HepG2 (cell line): Measurements from ENCODE around the gene MYCBPAP. TPM values are rescaled to one million over a fixed set of nuclear protein-coding genes. Genes with fewer than 3 reads are reported as not detected.

Source experiments
- ADNP ChIP-seq: sonication (generic); formaldehyde crosslinking; IDR thresholded peaks from 2 replicates; pipeline ENCODE4 v1.4.0; 2020; ENCODE audit warnings: missing genetic modification reagents
- ARNTL ChIP-seq: sonication (generic); formaldehyde crosslinking; IDR thresholded peaks from 2 replicates; pipeline ENCODE4 v1.4.0; 2020; ENCODE audit warnings: mild to moderate bottlenecking, missing genetic modification reagents
- CSRNP2 ChIP-seq: sonication (generic); formaldehyde crosslinking; conservative IDR thresholded peaks from 2 replicates; pipeline ENCODE4 v1.8.0; 2022; ENCODE audit warnings: low read depth, missing genetic modification reagents
- ELK4 ChIP-seq: sonication (generic); formaldehyde crosslinking; IDR thresholded peaks from 2 replicates; pipeline ENCODE4 v1.9.0; 2021; ENCODE audit warnings: missing genetic modification reagents, borderline replicate concordance
- GATA4 ChIP-seq: sonication (generic); IDR thresholded peaks from 2 replicates; pipeline ENCODE4 v1.6.1; 2016; ENCODE audit warnings: antibody characterized with exemption, low read depth, borderline replicate concordance
- KDM6A ChIP-seq: IDR thresholded peaks from 2 replicates; pipeline ENCODE4 v1.6.1; 2016; ENCODE audit warnings: low read depth
- MEF2D ChIP-seq: sonication (generic); formaldehyde crosslinking; IDR thresholded peaks from 2 replicates; pipeline ENCODE4 v1.5.1; 2020; ENCODE audit warnings: mild to moderate bottlenecking, missing genetic modification reagents
- MTERF4 ChIP-seq: sonication (generic); formaldehyde crosslinking; IDR thresholded peaks from 2 replicates; pipeline ENCODE4 v1.8.0; 2023; ENCODE audit warnings: mild to moderate bottlenecking, missing genetic modification reagents
- NPAS2 ChIP-seq: sonication (generic); formaldehyde crosslinking; IDR thresholded peaks from 2 replicates; pipeline ENCODE4 v1.8.0; 2022; ENCODE audit warnings: mild to moderate bottlenecking, missing genetic modification reagents, borderline replicate concordance
- PPARG ChIP-seq: conservative IDR thresholded peaks from 2 replicates; pipeline ENCODE4 v1.6.1; 2016; ENCODE audit warnings: missing biosample characterization, missing genetic modification reagents
- RAD51 ChIP-seq: fragments of 450-650 bp; IDR thresholded peaks from 2 replicates; pipeline ENCODE4 v1.6.1; 2016; ENCODE audit warnings: borderline replicate concordance
- RFX5 ChIP-seq: IDR thresholded peaks from 2 replicates; pipeline ENCODE4 v1.6.1; 2011; ENCODE audit warnings: low read depth, low read length, improper control_type of control experiment
- SIX4 ChIP-seq: sonication (generic); formaldehyde crosslinking; IDR thresholded peaks from 2 replicates; pipeline ENCODE4 v1.4.0; 2020; ENCODE audit warnings: missing genetic modification reagents
- SMC3 ChIP-seq: IDR thresholded peaks from 2 replicates; pipeline ENCODE4 v1.6.1; 2011; ENCODE audit warnings: low read length, improper control_type of control experiment
- TARDBP ChIP-seq: sonication (generic); formaldehyde crosslinking; IDR thresholded peaks from 2 replicates; pipeline ENCODE4 v1.8.0; 2022; ENCODE audit warnings: mild to moderate bottlenecking, missing genetic modification reagents
- THYN1 ChIP-seq: sonication (generic); formaldehyde crosslinking; IDR thresholded peaks from 2 replicates; pipeline ENCODE4 v1.8.1; 2023; ENCODE audit warnings: low read depth, mild to moderate bottlenecking, moderate library complexity, missing genetic modification reagents, borderline replicate concordance
- ZMAT3 ChIP-seq: sonication (generic); formaldehyde crosslinking; conservative IDR thresholded peaks from 2 replicates; pipeline ENCODE4 v1.7.0; 2021; ENCODE audit warnings: missing genetic modification reagents
- ZMYM3 ChIP-seq: sonication (generic); formaldehyde crosslinking; IDR thresholded peaks from 2 replicates; pipeline ENCODE4 v1.5.1; 2020; ENCODE audit warnings: mild to moderate bottlenecking, missing genetic modification reagents
- ZMYM4 ChIP-seq: sonication (generic); formaldehyde crosslinking; IDR thresholded peaks from 2 replicates; pipeline ENCODE4 v1.8.1; 2023; ENCODE audit warnings: mild to moderate bottlenecking, missing genetic modification reagents
- ZNF20 ChIP-seq: sonication (generic); formaldehyde crosslinking; IDR thresholded peaks from 2 replicates; pipeline ENCODE4 v1.4.0; 2020; ENCODE audit warnings: mild to moderate bottlenecking, moderate library complexity, missing genetic modification reagents
- ZNF207 ChIP-seq: fragments of 450-650 bp; IDR thresholded peaks from 2 replicates; pipeline ENCODE4 v1.6.1; 2016; ENCODE audit warnings: antibody characterized with exemption, borderline replicate concordance
- ZNF383 ChIP-seq: sonication (generic); formaldehyde crosslinking; IDR thresholded peaks from 2 replicates; pipeline ENCODE4 v1.4.0; 2020; ENCODE audit warnings: missing genetic modification reagents, mild to moderate bottlenecking, borderline replicate concordance
- ZNF503 ChIP-seq: sonication (generic); formaldehyde crosslinking; IDR thresholded peaks from 2 replicates; pipeline ENCODE4 v1.4.0; 2020; ENCODE audit warnings: missing genetic modification reagents
- ZNF619 ChIP-seq: sonication (generic); formaldehyde crosslinking; IDR thresholded peaks from 2 replicates; pipeline ENCODE4 v1.4.0; 2020; ENCODE audit warnings: mild to moderate bottlenecking, missing genetic modification reagents
- ZSCAN22 ChIP-seq: sonication (generic); formaldehyde crosslinking; IDR thresholded peaks from 2 replicates; pipeline ENCODE4 v1.4.0; 2020; ENCODE audit warnings: mild to moderate bottlenecking, missing genetic modification reagents
- polyA plus RNA-seq, 8 experiments: library from polyadenylated mRNA; depleted of rRNA in 3 of 8; stranded (reverse) in 7 of 8; unstranded in 1 of 8; fragments of >200 nt; fragmentation: Illumina TruSeq in 4 of 8; extraction: Trizol in 4 of 8; gene quantifications; 2 replicates each; pipeline versions ENCODE4 v1.2.1 to v1.2.3, GENCODE V29; 2011 to 2016; ENCODE audit warnings: low read depth in 4 of 8, missing spikeins in 1 of 8, mixed read lengths in 1 of 8; ENCODE audit not compliant: insufficient read depth in 1 of 8
- total RNA-seq, 5 experiments: library from RNA; depleted of rRNA; stranded (reverse); fragments of >200 nt; fragmentation: Illumina TruSeq; extraction: Trizol; gene quantifications; 2 replicates each; pipeline ENCODE4 v1.2.3, GENCODE V29; 2016; ENCODE audit warnings: low read depth in 1 of 5

MYCBPAP gene
- total and polyA plus RNA-seq, 2 of the 13 experiments (the other 11 are each of a cell fraction or from before 2014, with no cell fraction given), result 0.22 to 0.24 TPM

GRCh38 chr17:50538549-50539410, 30.5 kb downstream of the MYCBPAP start (continued):
- TF ChIP-seq ZNF503 (CRISPR knock-in tag) (no peak), SIX4 (CRISPR knock-in tag) (no peak), NPAS2 (CRISPR knock-in tag) (no peak), TARDBP (CRISPR knock-in tag) (no peak), RAD51 (no peak), ZMYM3 (CRISPR knock-in tag) (no peak), ZNF207 (no peak), ZMYM4 (CRISPR knock-in tag) (no peak), ELK4 (no peak), MEF2D (CRISPR knock-in tag) (no peak), CSRNP2 (CRISPR knock-in tag) (no peak), ZNF20 (CRISPR knock-in tag) (no peak), ZSCAN22 (CRISPR knock-in tag) (no peak), ZNF383 (0 out of 2 replicates have a peak, but pooled peaks have one; percentile 7), SMC3 (no peak), MTERF4 (CRISPR knock-in tag) (no peak), GATA4 (no peak), ADNP (CRISPR knock-in tag) (no peak), ARNTL (CRISPR knock-in tag) (0 out of 2 replicates have a peak, but pooled peaks have one; percentile 27), PPARG (CRISPR knock-in tag) (peak; percentile 93), ZNF619 (CRISPR knock-in tag) (no peak; the same call in none of the 2 replicates), ZMAT3 (CRISPR knock-in tag) (no peak), RFX5 (no peak), KDM6A (CRISPR knock-in tag) (no peak), THYN1 (CRISPR knock-in tag) (0 out of 2 replicates have a peak, but pooled peaks have one; percentile 43)
